CD4-positive, alpha-beta T cell treated with Interleukin-10 for 1 hour (primary cell): Measurements from ENCODE around the gene GRIK3.

Experiments used
- DNase-seq: peaks from one replicate; pipeline ENCODE4 v3.0.0-alpha.2; 2020

The GRIK3 gene

DNA sequence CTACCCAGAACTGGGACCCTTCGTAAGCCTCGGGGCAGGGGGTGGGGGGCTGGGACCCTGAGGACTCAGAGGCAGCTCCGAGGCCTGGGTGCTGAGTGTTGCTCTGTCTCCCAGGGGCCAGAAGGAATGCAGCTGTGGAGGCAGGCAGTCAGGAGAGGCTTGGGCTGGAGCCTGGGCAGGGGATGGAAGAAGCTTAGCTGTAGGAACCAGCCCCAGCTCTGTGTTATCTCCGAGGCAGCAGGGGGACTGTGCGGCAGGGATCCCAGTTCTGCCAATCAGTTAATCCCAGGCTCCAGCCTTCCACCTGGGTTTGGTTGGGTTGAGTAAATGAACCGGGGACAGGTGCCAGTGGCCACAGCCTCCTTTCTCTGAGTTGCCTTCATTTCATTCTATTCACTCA is 8.2 kb upstream of the GRIK3 start:
- no peak for DNase-seq

GRCh38 chr1:37041483-37041882 is 7.2 kb upstream of the GRIK3 start:
- no peak for DNase-seq

DNA sequence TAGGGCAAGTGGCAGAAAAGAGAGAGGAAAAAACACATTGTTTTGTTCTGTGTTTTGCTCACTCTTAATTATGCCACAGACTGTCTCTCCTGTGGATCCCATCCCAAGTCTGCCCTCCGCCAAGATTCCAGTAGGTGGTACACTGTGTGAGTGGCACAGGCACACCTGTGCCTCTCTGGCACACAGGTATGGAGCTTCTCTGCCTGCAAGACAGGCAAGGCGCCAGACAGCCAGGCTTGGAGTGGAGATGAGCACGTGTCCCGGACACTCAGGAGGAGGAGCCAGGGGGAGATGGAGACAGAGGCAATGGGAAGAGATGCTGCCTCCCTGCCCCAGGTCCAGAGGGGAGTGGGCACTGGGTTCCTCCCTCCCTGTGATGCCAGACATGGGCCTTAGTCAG is 6.5 kb upstream of the GRIK3 start:
- no peak for DNase-seq

DNA sequence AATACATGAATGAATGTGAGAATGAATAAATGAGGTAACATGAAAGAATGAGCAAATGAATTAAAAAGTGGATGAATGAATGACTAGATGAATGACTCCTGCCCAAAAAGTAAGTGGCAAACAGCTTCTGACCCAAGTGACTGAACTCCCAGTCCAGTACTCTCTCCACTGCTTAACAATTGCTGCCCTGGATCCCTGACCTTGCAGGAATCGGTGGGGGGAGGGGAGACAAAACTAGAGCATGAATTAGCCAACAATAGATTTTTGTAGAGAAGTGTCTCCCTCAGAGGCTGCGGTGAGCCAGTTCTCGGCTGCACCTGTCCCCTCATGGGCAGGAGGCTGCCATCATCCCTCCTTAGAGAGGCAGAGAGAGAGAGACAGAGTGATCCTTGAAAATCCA is 5.9 kb upstream of the GRIK3 start:
- no peak for DNase-seq

DNA sequence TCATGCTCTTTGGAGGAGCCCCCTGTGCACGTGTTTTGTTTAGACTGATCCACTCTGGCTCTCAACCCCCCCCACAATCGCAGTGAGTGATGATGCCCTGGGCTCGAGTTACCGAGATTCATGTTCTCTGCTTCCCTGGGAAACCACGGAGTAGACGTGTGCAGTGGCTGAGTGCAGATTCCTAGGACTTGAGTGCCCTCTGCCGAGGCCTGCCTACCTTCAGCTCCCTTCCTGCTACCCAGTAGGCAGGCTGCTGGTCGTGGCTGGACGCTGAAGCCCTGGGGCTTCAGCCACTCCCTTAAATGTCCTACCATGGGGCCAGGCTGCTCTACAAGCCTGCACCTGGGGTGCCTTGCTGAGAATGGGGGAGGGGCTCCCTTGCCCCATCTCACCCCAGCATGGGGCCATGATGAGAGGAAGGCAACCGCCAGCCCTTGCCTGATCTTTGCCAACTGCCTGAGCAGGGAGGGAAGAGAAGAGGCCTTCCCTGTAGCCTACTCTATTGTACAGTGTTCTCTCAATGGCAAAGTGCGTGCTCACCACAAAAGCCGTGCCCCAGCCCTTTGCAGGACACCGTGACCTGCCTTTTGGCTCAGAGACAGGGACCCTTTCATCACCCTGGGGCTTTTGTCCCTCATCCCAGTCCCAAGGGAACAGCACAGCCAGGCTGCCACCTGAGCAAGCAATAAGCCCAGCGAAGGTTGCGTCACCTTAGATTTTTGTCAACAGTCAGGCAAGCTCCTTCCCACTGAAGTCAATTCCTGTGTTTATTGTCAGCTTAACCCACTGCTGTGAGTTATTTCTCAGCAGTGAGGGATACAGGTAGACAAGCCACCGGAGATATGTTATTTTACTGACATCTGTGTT is 4.1 kb upstream of the GRIK3 start:
- DNase-seq, result no peak

- DNase-seq, result no peak
Observed at GRCh38 chr1:37037690-37038089, 3.4 kb upstream of the GRIK3 start.

DNA sequence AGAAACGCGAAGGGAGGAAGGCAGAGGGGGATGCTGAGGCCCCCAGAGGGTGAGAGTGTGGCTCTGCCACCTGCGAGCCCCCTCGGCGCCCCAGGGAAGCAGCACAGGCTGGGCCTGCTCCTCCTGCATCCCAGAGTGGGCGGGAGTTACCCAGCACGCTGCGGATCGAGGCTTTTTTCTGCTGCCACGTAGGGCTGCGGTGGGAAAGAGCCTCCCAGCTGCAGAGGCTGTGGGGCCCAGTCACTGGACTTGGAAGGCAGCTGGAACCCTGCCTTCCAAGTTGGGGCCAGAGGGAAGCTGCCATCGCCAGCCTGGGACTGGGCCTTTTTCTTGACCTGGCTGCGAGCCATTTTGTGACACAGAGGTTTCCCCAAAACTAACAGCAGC is 2.3 kb upstream of the GRIK3 start:
- no peak for DNase-seq

GRCh38 chr1:37035796-37036666 is 1.7 kb upstream of the GRIK3 start:
- no peak for DNase-seq

- no peak for DNase-seq
Observed at GRCh38 chr1:37035014-37035691, 838 bp upstream of the GRIK3 start.

DNA sequence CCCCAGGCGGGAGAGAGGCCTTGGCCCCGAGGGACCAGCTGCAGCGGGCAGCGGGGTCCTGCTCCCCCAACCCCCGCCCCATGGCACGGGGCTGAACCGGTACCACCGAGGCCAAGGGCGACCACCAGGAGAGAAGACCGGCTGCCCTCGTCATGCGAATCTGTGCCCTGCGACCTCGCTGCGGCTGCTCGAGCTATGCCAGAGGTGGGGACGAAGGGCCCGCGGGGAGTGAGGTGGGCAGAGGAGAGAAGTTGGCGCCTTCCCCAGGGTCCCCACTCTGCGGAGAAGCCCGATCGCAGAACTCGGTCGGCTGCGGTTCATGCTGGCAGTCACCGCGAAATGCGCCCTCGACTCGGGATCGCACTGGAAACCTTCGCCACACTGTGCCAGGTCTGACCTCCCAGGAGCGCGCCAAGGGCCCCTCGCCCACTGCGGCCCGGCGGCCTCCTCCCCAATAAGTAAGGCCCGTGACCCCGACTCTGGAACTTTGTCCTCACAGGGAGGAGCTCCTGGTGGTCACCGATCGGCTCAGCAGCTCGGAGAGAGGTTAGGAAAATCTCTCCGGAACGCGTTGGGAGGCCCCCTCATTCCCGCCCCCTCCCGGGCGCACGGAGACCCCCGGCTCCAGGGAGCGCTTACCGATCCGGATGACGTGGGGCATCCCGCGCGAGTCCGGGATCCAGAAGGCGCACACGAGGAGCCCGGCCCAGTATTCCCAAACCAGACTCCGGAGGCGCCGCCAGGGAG is 787 bp downstream of the GRIK3 start:
- no peak for DNase-seq

DNA sequence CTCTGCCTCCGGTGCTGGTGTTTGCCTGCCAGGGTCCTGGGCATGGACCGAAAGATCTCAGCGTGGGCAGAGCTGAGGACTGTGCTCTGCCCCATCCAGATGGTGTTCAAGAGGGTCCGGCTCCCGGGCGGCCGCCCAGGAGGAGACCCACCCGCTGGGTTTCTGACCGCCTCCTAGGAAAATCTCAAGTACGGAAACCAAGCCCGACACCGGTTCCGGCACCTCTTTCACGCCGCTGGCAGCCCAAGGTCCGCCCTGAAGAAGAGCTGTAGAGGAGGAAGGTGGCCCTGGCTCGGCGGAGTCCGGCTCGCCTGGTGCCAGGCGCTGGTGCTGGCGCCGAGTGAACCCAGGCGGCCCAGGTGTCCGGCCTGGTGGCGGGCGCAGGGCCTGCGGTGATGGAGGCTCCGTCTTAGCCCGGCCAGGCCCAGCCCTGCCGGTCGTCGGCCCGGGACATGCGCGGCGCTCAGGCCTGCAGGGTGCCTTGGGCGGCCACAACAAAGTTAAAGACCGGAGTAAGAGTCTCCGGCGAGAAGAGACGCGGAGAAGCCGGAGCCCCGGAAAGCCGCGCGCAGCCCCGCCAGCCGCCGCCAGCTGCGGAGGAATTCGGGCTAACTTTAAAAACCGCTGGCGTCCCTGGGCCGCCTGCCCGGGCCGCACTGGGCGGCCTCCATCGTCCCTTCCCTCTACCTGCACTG is 1.5 kb downstream of the GRIK3 start:
- no peak for DNase-seq

GRCh38 chr1:37031871-37032270 is 2.4 kb downstream of the GRIK3 start:
- no peak for DNase-seq

GRCh38 chr1:37031429-37031828 is 2.9 kb downstream of the GRIK3 start:
- no peak for DNase-seq

GRCh38 chr1:37028981-37029617 is 5.2 kb downstream of the GRIK3 start:
- DNase-seq, result no peak

- DNase-seq, result no peak
Observed at GRCh38 chr1:37021502-37021901, 12.8 kb downstream of the GRIK3 start.

- no peak for DNase-seq
Observed at GRCh38 chr1:37020653-37021277, 13.6 kb downstream of the GRIK3 start.

- no peak for DNase-seq
Observed at GRCh38 chr1:37018510-37018909, 15.8 kb downstream of the GRIK3 start.

- no peak for DNase-seq
Observed at GRCh38 chr1:37017720-37018119, 16.6 kb downstream of the GRIK3 start.

GRCh38 chr1:37016121-37016520 is 18.2 kb downstream of the GRIK3 start:
- DNase-seq, result no peak

DNA sequence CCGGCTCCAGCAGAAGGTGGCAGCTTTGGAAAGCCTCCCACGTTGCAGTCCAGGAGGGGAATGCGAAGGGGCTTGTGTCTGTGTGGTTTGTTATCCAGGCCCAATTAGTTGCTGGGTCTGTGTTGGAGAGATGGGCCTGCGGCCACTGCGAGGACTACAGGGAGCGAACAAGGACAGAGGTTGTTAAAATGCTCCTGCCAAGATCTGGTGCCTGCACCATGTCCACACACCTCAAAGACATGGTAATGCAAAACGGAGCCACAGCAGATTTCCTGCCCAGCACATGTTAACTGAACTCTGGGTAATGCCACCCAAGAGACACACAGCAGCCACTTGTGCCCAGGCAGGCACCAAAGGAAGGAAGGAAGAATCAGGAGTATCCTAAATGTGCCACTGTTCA is 18.6 kb downstream of the GRIK3 start:
- no peak for DNase-seq

- DNase-seq, result no peak
Observed at GRCh38 chr1:37012226-37012625, 22.1 kb downstream of the GRIK3 start.
